ENCODE measurements around the gene GEN1.

GEN1 gene

GRCh38 chr2:17717666-17718065, 36.3 kb upstream of the GEN1 start:
- DNase-seq (ENCODE audit: low read depth, low spot score), result no peak
- H3K4me3 ChIP-seq (ENCODE audit: low read depth, low read length), result no peak overlapping the region
- in situ Hi-C loops (cut with HindIII; ENCODE audit: low sequenced_read_pairs), result no loop called here
- no peak for TF ChIP-seq CTCF (IDR thresholded peaks at IDR 0.05; ENCODE audit: low read depth, low read length)

DNA sequence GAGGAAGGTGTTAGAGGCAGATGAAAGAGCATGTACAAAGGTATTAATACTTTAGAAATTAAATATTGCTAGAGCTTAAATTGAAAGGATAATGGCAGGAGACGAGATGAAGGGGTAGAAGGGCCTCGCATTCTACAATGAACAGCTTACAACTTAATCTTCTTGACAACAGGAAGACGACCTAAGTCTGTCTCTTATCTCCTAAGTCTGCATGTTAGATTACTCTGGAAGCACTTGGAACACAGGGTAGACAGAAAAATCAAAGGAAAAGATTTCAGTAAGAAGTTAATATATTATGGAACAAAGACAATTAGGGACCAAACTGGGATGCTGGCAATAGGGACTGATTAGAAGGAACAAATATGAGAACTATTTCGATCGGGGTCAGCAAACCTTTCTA, 35.2 kb upstream of the GEN1 start:
- no peak for TF ChIP-seq CTCF (IDR thresholded peaks at IDR 0.05; ENCODE audit: low read depth, low read length)
- in situ Hi-C loops (cut with HindIII; ENCODE audit: low sequenced_read_pairs), result no loop called here
- no peak for DNase-seq (ENCODE audit: low read depth, low spot score)
- no peak overlapping the region for H3K4me3 ChIP-seq (ENCODE audit: low read depth, low read length)

DNA sequence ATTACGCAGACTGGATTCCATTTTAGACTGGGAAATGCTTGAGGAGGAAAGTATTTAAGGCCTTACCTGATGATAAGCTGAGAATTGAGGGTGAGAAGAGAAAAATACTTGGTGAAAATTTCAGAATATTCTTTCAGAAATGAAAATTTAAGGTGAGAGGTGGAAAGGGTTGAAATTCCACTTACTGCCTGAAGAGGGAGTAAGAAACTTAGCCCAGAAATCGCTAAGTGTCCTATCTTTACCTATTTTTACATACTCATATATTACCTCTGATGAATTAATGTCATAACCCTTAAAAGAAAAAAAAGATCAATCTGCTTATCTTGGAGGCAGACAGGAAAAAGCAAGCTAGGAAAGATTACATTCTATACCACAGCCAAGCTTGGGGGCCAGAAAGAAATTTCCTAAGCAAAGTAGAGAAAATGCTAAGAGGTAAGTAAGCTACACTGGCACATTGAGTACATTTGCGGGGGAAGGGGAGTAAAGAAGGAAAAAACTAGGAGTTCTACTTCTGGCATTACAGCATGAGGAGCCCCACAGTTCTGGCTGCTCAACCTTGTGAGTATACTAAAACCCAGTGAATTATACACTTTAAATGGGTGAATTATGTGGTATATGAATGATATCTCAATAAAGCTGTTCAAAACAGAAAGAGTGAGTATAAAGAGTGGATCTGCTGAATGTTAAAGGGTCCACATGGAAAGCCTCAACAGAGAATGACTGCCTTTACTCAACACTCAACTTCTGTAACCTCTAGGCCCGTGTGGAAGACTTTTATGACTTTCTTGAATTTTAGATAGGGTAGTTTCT, 34.2 kb upstream of the GEN1 start:
- in situ Hi-C loops (cut with HindIII; ENCODE audit: low sequenced_read_pairs), result no loop called here
- peak; percentile 83 for TF ChIP-seq CTCF (IDR thresholded peaks at IDR 0.05; ENCODE audit: low read depth, low read length)
- peak; percentile 33 for DNase-seq (ENCODE audit: low read depth, low spot score)
- no peak overlapping the region for H3K4me3 ChIP-seq (ENCODE audit: low read depth, low read length)

DNA sequence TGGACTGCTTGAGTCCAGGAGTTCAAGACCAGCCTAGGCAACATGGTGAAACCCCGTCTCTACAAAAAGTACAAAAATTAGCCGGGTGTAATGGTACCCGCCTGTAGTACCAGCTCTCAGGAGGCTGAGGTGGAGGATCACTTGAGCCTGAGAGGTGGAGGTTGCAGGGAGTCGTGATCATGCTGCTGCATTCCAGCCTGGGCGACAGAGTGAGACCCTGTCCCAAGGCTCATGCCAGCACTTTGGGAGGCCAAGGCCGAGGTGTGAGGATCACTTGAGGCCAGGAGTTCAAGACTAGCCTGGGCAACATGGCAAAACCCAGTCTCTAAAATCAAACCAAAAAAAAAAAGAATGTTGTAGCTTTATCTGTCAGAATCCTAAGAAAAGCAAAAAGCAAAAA, 25.7 kb upstream of the GEN1 start:
- in situ Hi-C loops (cut with HindIII; ENCODE audit: low sequenced_read_pairs), result no loop called here
- no peak for TF ChIP-seq CTCF (IDR thresholded peaks at IDR 0.05; ENCODE audit: low read depth, low read length)
- no peak overlapping the region for H3K4me3 ChIP-seq (ENCODE audit: low read depth, low read length)
- no peak for DNase-seq (ENCODE audit: low read depth, low spot score)

GRCh38 chr2:17729880-17730279, 24.1 kb upstream of the GEN1 start:
- DNase-seq (ENCODE audit: low read depth, low spot score), result no peak
- no peak for TF ChIP-seq CTCF (IDR thresholded peaks at IDR 0.05; ENCODE audit: low read depth, low read length)
- in situ Hi-C loops (cut with HindIII; ENCODE audit: low sequenced_read_pairs), result no loop called here
- no peak overlapping the region for H3K4me3 ChIP-seq (ENCODE audit: low read depth, low read length)

GRCh38 chr2:17733599-17733998, 20.3 kb upstream of the GEN1 start:
- no peak overlapping the region for H3K4me3 ChIP-seq (ENCODE audit: low read depth, low read length)
- in situ Hi-C loops (cut with HindIII; ENCODE audit: low sequenced_read_pairs), result no loop called here
- no peak for TF ChIP-seq CTCF (IDR thresholded peaks at IDR 0.05; ENCODE audit: low read depth, low read length)
- DNase-seq (ENCODE audit: low read depth, low spot score), result no peak

All from astrocyte of the spinal cord (primary cell).